Mesendoderm (in vitro differentiated cells): Measurements from ENCODE around the gene POLD4.

Experiments used
- DNase-seq: peaks from one replicate; pipeline ENCODE4 v3.0.0; 2013
- H2AK5ac ChIP-seq: 2 replicates; pipeline ENCODE4 v1.6.1; 2013; ENCODE audit warnings: low read length, inconsistent platforms
- H2BK120ac ChIP-seq: 2 replicates; pipeline ENCODE4 v1.6.1; 2013; ENCODE audit warnings: low read depth, mild to moderate bottlenecking, low read length, moderate library complexity, mixed read lengths
- H2BK15ac ChIP-seq: replicated peaks from 2 replicates; pipeline ENCODE4 v1.6.1; 2013; ENCODE audit warnings: low read depth, mild to moderate bottlenecking, moderate library complexity
- H2BK5ac ChIP-seq: 2 replicates; pipeline ENCODE4 v1.6.1; 2013; ENCODE audit warnings: low read length, inconsistent platforms
- H3K18ac ChIP-seq: 2 replicates; pipeline ENCODE4 v1.6.1; 2013; ENCODE audit warnings: mild to moderate bottlenecking, low read length, mixed read lengths
- H3K23ac ChIP-seq: one replicate; pipeline ENCODE4 v1.6.1; 2013; ENCODE audit warnings: low read length
- H3K27ac ChIP-seq: 2 replicates; pipeline ENCODE4 v1.5.1; 2013; ENCODE audit warnings: low read depth, mild to moderate bottlenecking, inconsistent platforms, low read length, moderate library complexity
- H3K27me3 ChIP-seq: 2 replicates; pipeline ENCODE4 v1.6.1; 2013; ENCODE audit warnings: low read length, control low read depth, mild to moderate bottlenecking, inconsistent platforms; ENCODE audit not compliant: insufficient read depth, poor library complexity
- H3K36me3 ChIP-seq: 2 replicates; pipeline ENCODE4 v1.6.1; 2013; ENCODE audit warnings: low read length, inconsistent platforms; ENCODE audit not compliant: control insufficient read depth, insufficient read depth
- H3K4ac ChIP-seq: one replicate; pipeline ENCODE4 v1.6.1; 2013; ENCODE audit warnings: low read depth, mild to moderate bottlenecking, low read length, moderate library complexity
- H3K4me1 ChIP-seq: 2 replicates; pipeline ENCODE4 v1.6.1; 2013; ENCODE audit warnings: low read depth, low read length, inconsistent platforms; ENCODE audit not compliant: control insufficient read depth
- H3K4me2 ChIP-seq: 2 replicates; pipeline ENCODE4 v1.6.1; 2013; ENCODE audit warnings: low read length
- H3K4me3 ChIP-seq: 2 replicates; pipeline ENCODE4 v1.5.1; 2013; ENCODE audit warnings: mild to moderate bottlenecking, low read length
- H3K56ac ChIP-seq: one replicate; pipeline ENCODE4 v1.6.1; 2013; ENCODE audit warnings: low read length
- H3K79me1 ChIP-seq: 2 replicates; pipeline ENCODE4 v1.6.1; 2013; ENCODE audit warnings: low read length, inconsistent platforms
- H3K79me2 ChIP-seq: 2 replicates; pipeline ENCODE4 v1.6.1; 2013; ENCODE audit warnings: mild to moderate bottlenecking, low read length; ENCODE audit not compliant: control insufficient read depth, insufficient read depth
- H3K9ac ChIP-seq: 2 replicates; pipeline ENCODE4 v1.6.1; 2013; ENCODE audit warnings: low read length, inconsistent platforms
- H4K5ac ChIP-seq: one replicate; pipeline ENCODE4 v1.6.1; 2013; ENCODE audit warnings: low read length
- H4K8ac ChIP-seq: one replicate; pipeline ENCODE4 v1.6.1; 2013; ENCODE audit warnings: low read depth, mild to moderate bottlenecking, control low read depth, low read length, moderate library complexity
- whole genome bisulfite sequencing: extraction: QIAGEN DNeasy Blood & Tissue Kit; methylation state at CpG from one replicate; pipeline ENCODE4 v1.1.7; 2013; ENCODE audit warnings: low lambda C conversion rate, missing lambda C conversion rate; ENCODE audit not compliant: insufficient coverage; ENCODE audit errors: extremely low coverage; 5-methylcytosine and 5-hydroxymethylcytosine counted together

Gene POLD4

DNA sequence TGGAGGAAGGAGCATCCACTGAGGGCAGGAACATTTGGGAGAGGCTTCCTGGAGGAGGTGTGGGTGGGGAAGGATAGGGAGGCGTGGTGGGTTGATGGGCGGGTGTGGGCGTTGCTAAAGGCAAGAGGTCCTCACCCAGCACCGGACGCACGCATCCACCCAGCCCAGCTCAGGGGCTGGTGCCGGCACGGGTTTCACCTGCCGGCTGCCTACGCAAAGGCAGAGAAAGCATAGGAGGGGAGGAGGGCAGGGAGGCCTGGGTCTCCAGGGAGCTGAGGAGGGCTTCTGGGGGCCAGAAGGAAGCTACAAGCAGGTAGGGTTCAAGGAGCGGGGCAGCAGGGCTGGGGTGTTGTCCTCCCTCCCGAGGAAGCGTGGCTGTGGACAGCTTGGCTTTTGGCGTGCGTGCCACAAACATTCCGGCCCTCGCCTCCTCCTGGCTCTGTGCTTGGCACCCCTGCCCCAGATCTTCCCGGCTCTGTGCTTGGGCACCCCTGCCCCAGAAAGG is 42.2 kb downstream of the POLD4 start:
- no peak overlapping the region for H3K56ac ChIP-seq
- H3K27me3 ChIP-seq, result no peaks in the 10 kb centered on the region
- H2BK120ac ChIP-seq, result no peak overlapping the region
- H3K36me3 ChIP-seq, result no peaks in the 10 kb centered on the region
- H2BK5ac ChIP-seq, result no peak overlapping the region
- H2AK5ac ChIP-seq, result no peak overlapping the region
- H3K4me2 ChIP-seq, result no peak overlapping the region
- H3K79me2 ChIP-seq, result no peaks in the 10 kb centered on the region
- no peak overlapping the region for H3K4ac ChIP-seq
- DNase-seq, result no peak
- no peak overlapping the region for H4K8ac ChIP-seq
- H3K4me3 ChIP-seq, result no peak overlapping the region
- H3K23ac ChIP-seq, result no peak overlapping the region
- no peak overlapping the region for H2BK15ac ChIP-seq
- no peak overlapping the region for H3K9ac ChIP-seq
- no peak overlapping the region for H4K5ac ChIP-seq
- WGBS, result no CpG with 5 or more reads among the region's 18 CpGs
- no peaks in the 10 kb centered on the region for H3K4me1 ChIP-seq
- H3K18ac ChIP-seq, result no peak overlapping the region
- H3K79me1 ChIP-seq, result no peaks in the 10 kb centered on the region
- no peak overlapping the region for H3K27ac ChIP-seq

DNA sequence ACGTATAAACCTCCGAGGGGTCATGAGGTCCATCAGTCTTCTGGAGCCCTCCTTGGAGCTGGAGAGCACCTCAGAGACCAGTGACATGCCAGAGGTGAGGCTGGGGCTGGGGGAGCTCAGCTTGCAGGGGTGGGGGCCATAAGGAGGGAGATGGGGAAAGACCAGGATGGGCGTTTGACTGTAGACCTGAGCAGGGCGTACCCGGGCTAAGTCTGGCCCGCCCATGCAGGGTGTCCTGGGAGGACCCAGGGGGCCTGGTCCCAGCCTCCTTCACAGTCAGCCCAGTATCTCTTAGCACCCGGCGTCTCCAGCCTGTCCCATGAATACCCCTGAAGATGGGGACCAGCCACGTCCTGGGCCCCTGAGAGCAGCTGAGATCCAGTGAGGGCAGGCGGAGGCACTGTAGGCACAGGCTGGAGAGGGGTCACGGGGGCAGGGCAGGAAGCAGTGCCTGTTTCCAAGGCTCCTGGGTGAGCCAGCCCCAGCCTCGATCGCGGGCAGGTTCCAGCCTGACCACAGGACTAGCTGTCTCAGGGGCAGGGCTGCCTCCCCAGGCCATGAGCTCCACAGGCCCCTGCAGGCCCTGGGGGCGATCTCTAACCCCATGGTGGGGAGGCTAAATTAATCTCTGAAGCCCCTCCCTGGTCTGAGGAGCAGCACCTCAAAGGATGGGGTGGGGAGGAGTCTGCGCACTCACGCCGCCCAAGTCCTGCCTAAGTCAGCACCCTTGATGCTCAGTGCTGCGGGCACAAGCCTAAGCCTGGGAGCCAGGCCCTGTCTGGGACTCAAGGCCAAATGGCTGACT is 42.9 kb downstream of the POLD4 start:
- H3K27ac ChIP-seq, result no peak overlapping the region
- no peak overlapping the region for H3K9ac ChIP-seq
- H4K5ac ChIP-seq, result no peak overlapping the region
- H2BK15ac ChIP-seq, result no peak overlapping the region
- H3K79me2 ChIP-seq, result no peaks in the 10 kb centered on the region
- no peaks in the 10 kb centered on the region for H3K27me3 ChIP-seq
- H3K4me2 ChIP-seq, result no peak overlapping the region
- DNase-seq, result no peak
- H2BK5ac ChIP-seq, result no peak overlapping the region
- H3K56ac ChIP-seq, result no peak overlapping the region
- no peak overlapping the region for H3K23ac ChIP-seq
- no peak overlapping the region for H3K4me3 ChIP-seq
- H4K8ac ChIP-seq, result no peak overlapping the region
- H3K79me1 ChIP-seq, result no peaks in the 10 kb centered on the region
- no peak overlapping the region for H3K4ac ChIP-seq
- no peak overlapping the region for H2AK5ac ChIP-seq
- H3K4me1 ChIP-seq, result no peaks in the 10 kb centered on the region
- WGBS, result no CpG with 5 or more reads among the region's 19 CpGs
- no peaks in the 10 kb centered on the region for H3K36me3 ChIP-seq
- no peak overlapping the region for H2BK120ac ChIP-seq
- no peak overlapping the region for H3K18ac ChIP-seq

DNA sequence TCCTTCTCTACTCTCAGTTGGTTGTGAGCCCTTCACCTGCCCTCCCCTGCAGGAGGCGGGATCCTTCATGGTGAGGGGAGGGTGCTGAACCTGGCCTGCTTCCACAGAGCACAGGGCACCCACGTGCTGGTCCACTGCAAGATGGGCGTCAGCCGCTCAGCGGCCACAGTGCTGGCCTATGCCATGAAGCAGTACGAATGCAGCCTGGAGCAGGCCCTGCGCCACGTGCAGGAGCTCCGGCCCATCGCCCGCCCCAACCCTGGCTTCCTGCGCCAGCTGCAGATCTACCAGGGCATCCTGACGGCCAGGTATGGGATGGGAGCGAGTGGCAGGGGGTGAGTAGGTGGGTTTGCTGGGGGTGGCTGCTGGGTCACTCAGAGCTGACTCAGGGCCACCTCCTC is 43.7 kb downstream of the POLD4 start:
- WGBS, result no CpG with 5 or more reads among the region's 14 CpGs
- Histone ChIP-seq H3K4me1 (peaks cover under 1% of the 10 kb centered on the region), H3K4me2 (no peak overlapping the region), H4K5ac (no peak overlapping the region), H3K27me3 (no peaks in the 10 kb centered on the region), H2BK5ac (no peak overlapping the region), H3K79me1 (no peaks in the 10 kb centered on the region), H3K27ac (no peak overlapping the region), H3K4me3 (no peak overlapping the region), H3K36me3 (no peaks in the 10 kb centered on the region), H4K8ac (no peak overlapping the region), H3K23ac (no peak overlapping the region), H3K18ac (no peak overlapping the region), H3K4ac (no peak overlapping the region), H2BK120ac (no peak overlapping the region), H3K79me2 (no peaks in the 10 kb centered on the region), H2AK5ac (no peak overlapping the region), H2BK15ac (no peak overlapping the region), H3K9ac (no peak overlapping the region), H3K56ac (no peak overlapping the region)
- no peak for DNase-seq

DNA sequence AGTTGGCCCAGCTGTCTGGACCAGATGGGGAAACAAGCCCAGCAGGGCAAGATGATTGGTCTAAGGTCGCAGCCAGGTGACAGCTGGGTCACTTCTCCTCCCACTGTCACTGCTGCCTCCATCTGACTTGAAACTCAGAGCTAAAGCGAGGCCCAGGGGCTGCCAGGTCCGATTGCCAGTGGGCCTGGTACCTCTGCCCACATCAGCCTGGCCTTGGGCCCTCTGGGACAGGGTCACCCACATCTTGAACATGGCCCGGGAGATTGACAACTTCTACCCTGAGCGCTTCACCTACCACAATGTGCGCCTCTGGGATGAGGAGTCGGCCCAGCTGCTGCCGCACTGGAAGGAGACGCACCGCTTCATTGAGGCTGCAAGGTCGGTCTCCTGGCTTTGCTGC is 44.2 kb downstream of the POLD4 start:
- Histone ChIP-seq H3K4me3 (no peak overlapping the region), H3K18ac (no peak overlapping the region)

DNA sequence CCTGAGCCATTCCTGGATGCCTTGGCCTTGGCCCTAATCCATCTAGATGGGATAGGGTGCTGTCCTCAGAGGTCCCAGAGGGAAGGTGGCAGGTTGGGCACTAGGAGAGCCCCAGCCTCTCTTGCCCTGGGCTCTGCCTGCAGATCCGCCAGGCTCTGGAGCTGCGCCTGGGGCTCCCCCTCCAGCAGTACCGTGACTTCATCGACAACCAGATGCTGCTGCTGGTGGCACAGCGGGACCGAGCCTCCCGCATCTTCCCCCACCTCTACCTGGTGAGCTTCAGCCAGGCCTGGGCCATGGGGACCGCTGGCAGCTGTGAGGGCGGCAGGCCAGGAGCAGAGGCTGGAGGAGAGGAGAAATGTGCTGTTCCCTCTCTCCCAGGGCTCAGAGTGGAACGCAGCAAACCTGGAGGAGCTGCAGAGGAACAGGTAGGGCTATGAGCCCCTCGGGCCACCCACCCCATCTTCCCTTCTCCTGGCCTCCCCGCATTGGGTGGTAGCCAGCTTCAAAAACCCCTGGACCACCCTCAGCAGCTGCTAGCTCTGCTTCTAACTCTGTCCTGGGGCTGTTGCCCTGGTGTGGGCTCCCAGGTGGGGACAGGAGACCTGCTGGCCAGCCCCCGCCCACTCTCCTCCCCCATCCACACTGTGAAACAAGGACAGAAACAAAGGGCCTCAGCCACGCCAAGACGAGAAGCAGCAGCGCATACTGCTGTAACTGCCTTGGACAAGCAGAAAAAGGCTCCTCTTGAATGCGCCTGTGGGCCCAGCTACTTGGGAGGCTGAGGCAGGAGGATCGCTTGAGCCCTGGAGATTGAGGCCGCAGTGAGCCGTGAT is 45.1 kb downstream of the POLD4 start:
- H3K27ac ChIP-seq, result no peak overlapping the region
- H3K27me3 ChIP-seq, result no peaks in the 10 kb centered on the region
- H3K79me1 ChIP-seq, result no peaks in the 10 kb centered on the region
- peaks cover 6% of the 10 kb centered on the region for H3K4me1 ChIP-seq
- no peaks in the 10 kb centered on the region for H3K36me3 ChIP-seq
- no peak overlapping the region for H3K23ac ChIP-seq
- no peak overlapping the region for H3K56ac ChIP-seq
- no peak overlapping the region for H2AK5ac ChIP-seq
- no peak overlapping the region for H4K5ac ChIP-seq
- WGBS, result no CpG with 5 or more reads among the region's 20 CpGs
- no peak overlapping the region for H2BK120ac ChIP-seq
- H3K4me2 ChIP-seq, result no peak overlapping the region
- no peak overlapping the region for H2BK15ac ChIP-seq
- no peak overlapping the region for H3K4ac ChIP-seq
- H3K4me3 ChIP-seq, result no peak overlapping the region
- no peak overlapping the region for H2BK5ac ChIP-seq
- H3K9ac ChIP-seq, result no peak overlapping the region
- DNase-seq, result no peak
- H3K79me2 ChIP-seq, result no peaks in the 10 kb centered on the region
- H4K8ac ChIP-seq, result no peak overlapping the region
- no peak overlapping the region for H3K18ac ChIP-seq

More for the DNA sequence above, 44.2 kb downstream of the POLD4 start:
- H3K4me1 ChIP-seq, result peaks cover 4% of the 10 kb centered on the region
- H2BK15ac ChIP-seq, result no peak overlapping the region
- no peak overlapping the region for H3K9ac ChIP-seq
- H3K27me3 ChIP-seq, result no peaks in the 10 kb centered on the region
- no peak overlapping the region for H2AK5ac ChIP-seq
- H3K4ac ChIP-seq, result no peak overlapping the region
- H4K8ac ChIP-seq, result no peak overlapping the region
- no peak for DNase-seq
- no peaks in the 10 kb centered on the region for H3K36me3 ChIP-seq
- H2BK5ac ChIP-seq, result no peak overlapping the region
- no peak overlapping the region for H3K4me2 ChIP-seq
- WGBS, result no CpG with 5 or more reads among the region's 11 CpGs
- H3K56ac ChIP-seq, result no peak overlapping the region
- H4K5ac ChIP-seq, result no peak overlapping the region
- H3K79me1 ChIP-seq, result no peaks in the 10 kb centered on the region
- H3K27ac ChIP-seq, result no peak overlapping the region
- no peak overlapping the region for H2BK120ac ChIP-seq
- no peak overlapping the region for H3K23ac ChIP-seq
- no peaks in the 10 kb centered on the region for H3K79me2 ChIP-seq
